Measurements from ENCODE around the gene PON2. TPM values are rescaled to one million over a fixed set of nuclear protein-coding genes. Genes with fewer than 3 reads are reported as not detected.
A peak's percentile ranks its signal among the peaks of the same experiment; 100 is the strongest.

Gene PON2
- 30.0 and 52.5 TPM in 2 replicates for total RNA-seq (ENCODE audit: low replicate concordance)

GRCh38 chr7:95434557-95435421 is at the start of gene PON2:
Gene PON2, minus strand, starts transcription at chr7:95435028. Its CDS starts 77 bp downstream, at chr7:95434951.
- peak within 1 kb of the TSS; percentile 78 for H3K4me3 ChIP-seq (ENCODE audit: low read depth, low read length)
- no peak for TF ChIP-seq CTCF (IDR thresholded peaks at IDR 0.05; ENCODE audit: insufficient read depth, low read length)
- peak; percentile 77 for DNase-seq (ENCODE audit: low read depth)

- no peak for DNase-seq (ENCODE audit: low read depth)
- TF ChIP-seq CTCF (IDR thresholded peaks at IDR 0.05; ENCODE audit: insufficient read depth, low read length): no peak
- H3K4me3 ChIP-seq (ENCODE audit: low read depth, low read length): no peak overlapping the region
Measured at GRCh38 chr7:95482424-95482823, 47.6 kb upstream of the PON2 start.

- no peak for TF ChIP-seq CTCF (IDR thresholded peaks at IDR 0.05; ENCODE audit: insufficient read depth, low read length)
- no peak overlapping the region for H3K4me3 ChIP-seq (ENCODE audit: low read depth, low read length)
- DNase-seq (ENCODE audit: low read depth): no peak
Measured at GRCh38 chr7:95481271-95482165, 46.7 kb upstream of the PON2 start.

GRCh38 chr7:95479992-95480624 is 45.3 kb upstream of the PON2 start:
- TF ChIP-seq CTCF (IDR thresholded peaks at IDR 0.05; ENCODE audit: insufficient read depth, low read length): no peak
- DNase-seq (ENCODE audit: low read depth): no peak

GRCh38 chr7:95478272-95479037 is 43.6 kb upstream of the PON2 start:
- DNase-seq (ENCODE audit: low read depth): peak; percentile 50
- peak; percentile 48 for TF ChIP-seq CTCF (IDR thresholded peaks at IDR 0.05; ENCODE audit: insufficient read depth, low read length)
- H3K4me3 ChIP-seq (ENCODE audit: low read depth, low read length): peak overlapping the region; percentile 7

More at GRCh38 chr7:95479992-95480624, 45.3 kb upstream of the PON2 start:
- no peak overlapping the region for H3K4me3 ChIP-seq (ENCODE audit: low read depth, low read length)
